Transverse colon (tissue), 3 donors: ENCODE data around the gene SMIM43.

ENCODE experiments used
- POLR2A ChIP-seq: fragments of 450-650 bp; IDR thresholded peaks from one replicate; pipeline ENCODE4 v1.6.1; 2016; ENCODE audit warnings: antibody characterized with exemption, mild to moderate bottlenecking, moderate library complexity
- POLR2AphosphoS5 ChIP-seq, 3 donors: sonication (generic); formaldehyde crosslinking; IDR thresholded peaks; one replicate each; pipeline ENCODE4 v1.6.1; 2016; ENCODE audit warnings: antibody characterized with exemption in 3 of 3

- TF ChIP-seq POLR2AphosphoS5 (IDR thresholded peaks at IDR 0.05) (no peak), POLR2A (no peak)
Observed at GRCh38 chr4:121749225-121749624, 15.7 kb downstream of the SMIM43 start.
